HFFc6 (cell line): Measurements from ENCODE around the gene GREB1. TPM values are rescaled to one million over a fixed set of nuclear protein-coding genes. Genes with fewer than 3 reads are reported as not detected.

ENCODE experiments used
- DNase-seq: peaks from one replicate; pipeline ENCODE4 v3.0.0-alpha.2; 2018
- H3K27ac Mint-ChIP-seq: 2 replicates; pipeline ENCODE4 v1.8.0; 2020; ENCODE audit warnings: mild to moderate bottlenecking, mixed read lengths
- H3K27me3 Mint-ChIP-seq: 2 replicates; pipeline ENCODE4 v1.8.0; 2021; ENCODE audit warnings: mild to moderate bottlenecking, moderate library complexity, mixed read lengths; ENCODE audit not compliant: insufficient read depth
- H3K36me3 Mint-ChIP-seq: 2 replicates; pipeline ENCODE4 v1.8.0; 2021; ENCODE audit warnings: low read depth, mixed read lengths
- H3K4me1 Mint-ChIP-seq: 2 replicates; pipeline ENCODE4 v1.8.0; 2020; ENCODE audit warnings: low read depth, mixed read lengths
- H3K4me3 Mint-ChIP-seq: 2 replicates; pipeline ENCODE4 v1.8.0; 2020; ENCODE audit warnings: mild to moderate bottlenecking, moderate library complexity, mixed read lengths
- H3K9me3 Mint-ChIP-seq: 2 replicates; pipeline ENCODE4 v1.8.0; 2020; ENCODE audit warnings: mild to moderate bottlenecking, mixed read lengths
- CTCF ChIP-seq: fragments of 200-600 bp; sonication (generic); IDR thresholded peaks from 2 replicates; pipeline ENCODE4 v1.5.0; 2021; ENCODE audit warnings: antibody characterized with exemption, mild to moderate bottlenecking
- total RNA-seq, 6 experiments: library from RNA; stranded (reverse); fragmentation: NEBNext Ultra II Directional; extraction: Animal tissue kit (Norgen Biotek cat#: 25700); gene quantifications; 2 replicates in 1 of 6; 3 replicates in 5 of 6; pipeline ENCODE4 v1.2.3, GENCODE V29; 2021

GREB1 gene
- total RNA-seq, 6 experiments from 2014 or later: 0.07 to 0.11 (median 0.09) TPM; not detected in 3

GRCh38 chr2:11564816-11565567 lies 31.1 kb downstream of the GREB1 start:
- Mint-ChIP-seq H3K4me1 (peaks cover 7% of the 10 kb centered on the region; the same call in 1 of the 2 replicates), H3K9me3 (no peaks in the 10 kb centered on the region), H3K4me3 (no peak overlapping the region), H3K27ac (no peak overlapping the region), H3K27me3 (peaks cover 61% of the 10 kb centered on the region), H3K36me3 (no peaks in the 10 kb centered on the region)
- no peak for DNase-seq
- no peak for TF ChIP-seq CTCF

- TF ChIP-seq CTCF: no peak
These were observed 32.5 kb downstream of the GREB1 start for GRCh38 chr2:11566383-11566782.

GRCh38 chr2:11567631-11568031 lies 33.8 kb downstream of the GREB1 start:
- Mint-ChIP-seq H3K27me3 (peaks cover 54% of the 10 kb centered on the region), H3K4me3 (no peak overlapping the region), H3K4me1 (peaks cover 7% of the 10 kb centered on the region; the same call in 1 of the 2 replicates), H3K9me3 (no peaks in the 10 kb centered on the region), H3K36me3 (no peaks in the 10 kb centered on the region), H3K27ac (no peak overlapping the region)
- no peak for TF ChIP-seq CTCF
- no peak for DNase-seq

More at GRCh38 chr2:11566383-11566782, 32.5 kb downstream of the GREB1 start:
- no peaks in the 10 kb centered on the region for H3K36me3 Mint-ChIP-seq
- no peaks in the 10 kb centered on the region for H3K9me3 Mint-ChIP-seq
- peaks cover 55% of the 10 kb centered on the region for H3K27me3 Mint-ChIP-seq
- H3K4me3 Mint-ChIP-seq: no peak overlapping the region
- peaks cover 7% of the 10 kb centered on the region; the same call in 1 of the 2 replicates for H3K4me1 Mint-ChIP-seq
- no peak for DNase-seq
- no peak overlapping the region for H3K27ac Mint-ChIP-seq

GRCh38 chr2:11568436-11568835 lies 34.6 kb downstream of the GREB1 start:
- H3K36me3 Mint-ChIP-seq: no peaks in the 10 kb centered on the region
- H3K27ac Mint-ChIP-seq: no peak overlapping the region
- H3K27me3 Mint-ChIP-seq: peaks cover 54% of the 10 kb centered on the region
- H3K9me3 Mint-ChIP-seq: no peaks in the 10 kb centered on the region
- no peak overlapping the region for H3K4me3 Mint-ChIP-seq
- TF ChIP-seq CTCF: no peak
- DNase-seq: no peak
- peaks cover 13% of the 10 kb centered on the region for H3K4me1 Mint-ChIP-seq

- peaks cover 17% of the 10 kb centered on the region for H3K4me1 Mint-ChIP-seq
- TF ChIP-seq CTCF: no peak
- no peak overlapping the region for H3K27ac Mint-ChIP-seq
- H3K9me3 Mint-ChIP-seq: no peaks in the 10 kb centered on the region
- peaks cover 48% of the 10 kb centered on the region for H3K27me3 Mint-ChIP-seq
- no peaks in the 10 kb centered on the region for H3K36me3 Mint-ChIP-seq
- H3K4me3 Mint-ChIP-seq: no peak overlapping the region
- no peak for DNase-seq
These were observed 35.8 kb downstream of the GREB1 start for GRCh38 chr2:11569636-11570035.
